ENCODE data around the gene B4GALNT4.
A peak's percentile ranks its signal among the peaks of the same experiment; 100 is the strongest.
"Not testable (repeated sequence)": the region's sequence is repeated elsewhere in the genome, so short reads cannot be mapped to it uniquely, and the experiment has no call there.

B4GALNT4 gene, protein sequence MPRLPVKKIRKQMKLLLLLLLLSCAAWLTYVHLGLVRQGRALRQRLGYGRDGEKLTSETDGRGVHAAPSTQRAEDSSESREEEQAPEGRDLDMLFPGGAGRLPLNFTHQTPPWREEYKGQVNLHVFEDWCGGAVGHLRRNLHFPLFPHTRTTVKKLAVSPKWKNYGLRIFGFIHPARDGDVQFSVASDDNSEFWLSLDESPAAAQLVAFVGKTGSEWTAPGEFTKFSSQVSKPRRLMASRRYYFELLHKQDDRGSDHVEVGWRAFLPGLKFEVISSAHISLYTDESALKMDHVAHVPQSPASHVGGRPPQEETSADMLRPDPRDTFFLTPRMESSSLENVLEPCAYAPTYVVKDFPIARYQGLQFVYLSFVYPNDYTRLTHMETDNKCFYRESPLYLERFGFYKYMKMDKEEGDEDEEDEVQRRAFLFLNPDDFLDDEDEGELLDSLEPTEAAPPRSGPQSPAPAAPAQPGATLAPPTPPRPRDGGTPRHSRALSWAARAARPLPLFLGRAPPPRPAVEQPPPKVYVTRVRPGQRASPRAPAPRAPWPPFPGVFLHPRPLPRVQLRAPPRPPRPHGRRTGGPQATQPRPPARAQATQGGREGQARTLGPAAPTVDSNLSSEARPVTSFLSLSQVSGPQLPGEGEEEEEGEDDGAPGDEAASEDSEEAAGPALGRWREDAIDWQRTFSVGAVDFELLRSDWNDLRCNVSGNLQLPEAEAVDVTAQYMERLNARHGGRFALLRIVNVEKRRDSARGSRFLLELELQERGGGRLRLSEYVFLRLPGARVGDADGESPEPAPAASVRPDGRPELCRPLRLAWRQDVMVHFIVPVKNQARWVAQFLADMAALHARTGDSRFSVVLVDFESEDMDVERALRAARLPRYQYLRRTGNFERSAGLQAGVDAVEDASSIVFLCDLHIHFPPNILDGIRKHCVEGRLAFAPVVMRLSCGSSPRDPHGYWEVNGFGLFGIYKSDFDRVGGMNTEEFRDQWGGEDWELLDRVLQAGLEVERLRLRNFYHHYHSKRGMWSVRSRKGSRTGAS

GRCh38 chr11:369336-370018, at the start of gene B4GALNT4:
Gene B4GALNT4, plus strand, starts transcription at chr11:369499. Its CDS starts 305 bp downstream, at chr11:369804.
- DNase-seq, result no peak

GRCh38 chr11:319888-320273, 49.4 kb upstream of the B4GALNT4 start:
- DNase-seq, result not testable (repeated sequence)

DNA sequence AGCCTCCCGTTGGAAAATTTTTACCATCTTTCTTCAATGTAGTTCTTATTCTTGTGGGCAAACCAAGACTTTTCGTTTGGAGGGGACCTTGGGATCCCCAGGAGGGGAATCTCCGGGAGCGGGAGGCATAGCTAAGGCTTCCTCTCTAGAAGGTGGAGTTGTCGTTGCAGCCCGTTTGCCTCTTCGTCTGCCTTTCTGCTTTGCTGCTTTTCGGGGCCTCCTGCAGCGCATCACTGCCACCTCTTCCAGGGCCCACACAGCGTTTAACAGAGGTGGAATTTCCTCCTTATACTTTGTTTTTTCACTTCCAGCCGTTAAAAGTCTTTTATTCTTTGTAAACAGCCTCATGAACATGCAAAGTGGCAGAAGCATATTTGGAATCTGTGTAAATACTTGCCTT, 45.1 kb upstream of the B4GALNT4 start:
- no peak for DNase-seq

GRCh38 chr11:324593-325517, 44.4 kb upstream of the B4GALNT4 start:
- peak; percentile 18 for DNase-seq

GRCh38 chr11:325796-326591, 43.3 kb upstream of the B4GALNT4 start:
- DNase-seq, result no peak

DNA sequence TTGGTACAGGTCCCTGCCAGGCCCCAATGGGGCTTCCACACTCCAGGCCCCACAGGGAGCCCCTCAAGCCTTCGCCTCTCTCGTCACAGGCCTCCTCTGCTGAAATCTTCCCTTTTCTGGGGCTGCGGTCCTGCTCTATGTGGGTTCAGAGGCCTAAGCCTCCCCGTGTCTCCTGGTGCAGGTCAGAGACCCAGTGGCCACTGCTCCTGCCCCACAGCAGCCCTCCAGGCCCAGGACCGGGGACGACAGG, 42.8 kb upstream of the B4GALNT4 start:
- no peak for DNase-seq

DNA sequence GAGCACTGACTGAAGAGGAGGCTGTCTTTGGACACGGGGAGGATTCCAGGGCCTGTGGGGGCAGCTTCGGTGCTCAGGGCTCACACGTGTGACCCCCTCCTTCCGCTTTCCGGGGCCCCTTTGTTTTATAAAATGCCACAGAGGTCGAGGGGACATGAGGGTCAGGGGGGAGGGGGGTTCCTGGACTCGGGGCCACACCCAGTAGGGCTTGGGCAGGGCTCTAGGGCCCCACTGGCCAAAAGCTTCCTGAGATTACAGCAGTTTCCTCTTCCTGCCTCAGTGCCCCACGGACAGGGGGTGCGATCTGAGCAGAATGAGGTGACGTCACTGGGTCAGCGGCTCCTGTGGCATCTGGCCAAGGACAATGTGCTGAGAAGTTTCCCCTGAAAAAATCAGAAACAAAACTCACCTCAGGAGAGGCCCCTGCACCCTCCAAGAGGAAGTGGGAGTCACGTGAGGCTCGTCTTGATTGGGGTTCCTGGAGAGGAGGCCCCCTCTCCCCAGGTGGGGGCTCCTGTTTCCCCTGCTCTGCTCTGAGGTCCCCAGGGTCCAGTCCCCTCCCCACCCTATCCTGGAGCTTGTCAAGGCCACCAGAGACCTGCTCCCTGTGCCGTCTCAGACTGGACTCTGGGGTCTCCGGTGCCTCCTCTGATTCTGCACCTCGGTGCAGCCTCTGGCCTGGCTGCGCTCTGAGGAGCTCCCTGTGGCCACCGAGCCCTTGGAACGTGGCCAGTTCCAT, 42.3 kb upstream of the B4GALNT4 start:
- DNase-seq, result no peak

GRCh38 chr11:327581-327923, 41.7 kb upstream of the B4GALNT4 start:
- DNase-seq, result no peak

DNA sequence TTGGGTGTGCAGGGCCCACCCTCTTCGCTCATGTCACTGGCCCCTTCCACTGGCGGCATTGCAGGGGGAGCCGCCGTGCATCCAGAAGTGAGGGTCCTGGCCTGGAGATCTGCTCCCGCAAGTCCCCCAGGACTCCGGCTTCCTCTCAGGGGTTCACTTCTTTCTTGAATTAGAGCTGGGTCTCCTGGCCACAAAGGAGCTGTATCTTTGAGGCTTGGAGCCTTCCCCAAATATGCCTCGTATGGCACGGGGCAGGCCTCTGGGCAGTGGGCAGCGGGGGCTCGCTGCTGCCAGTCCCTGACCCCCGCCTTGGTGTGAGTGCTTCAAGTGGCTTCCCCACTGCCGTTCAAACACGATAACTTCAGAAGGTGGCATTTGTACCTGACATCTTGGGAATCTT, 41.3 kb upstream of the B4GALNT4 start:
- no peak for DNase-seq

- DNase-seq, result not testable (repeated sequence)
Measured at GRCh38 chr11:328516-329100, 40.7 kb upstream of the B4GALNT4 start.

DNA sequence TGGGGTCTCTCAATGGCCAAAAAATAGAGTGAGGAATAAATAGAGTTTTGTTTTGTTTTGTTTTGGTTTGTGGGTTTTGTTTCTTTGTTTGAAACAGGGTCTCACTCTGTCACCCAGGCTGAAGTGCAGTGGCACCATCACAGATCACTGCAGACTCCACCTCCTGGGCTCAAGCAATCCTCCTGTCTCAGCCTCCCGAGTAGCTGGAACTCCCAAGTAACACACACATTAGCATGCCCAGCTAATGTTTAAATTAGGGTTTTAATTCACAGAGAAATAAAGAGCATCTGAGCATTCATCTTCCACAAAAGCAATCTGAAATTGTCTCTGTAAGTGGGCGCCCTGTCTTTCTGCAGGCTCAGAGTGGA, 39.4 kb upstream of the B4GALNT4 start:
- DNase-seq, result no peak

DNA sequence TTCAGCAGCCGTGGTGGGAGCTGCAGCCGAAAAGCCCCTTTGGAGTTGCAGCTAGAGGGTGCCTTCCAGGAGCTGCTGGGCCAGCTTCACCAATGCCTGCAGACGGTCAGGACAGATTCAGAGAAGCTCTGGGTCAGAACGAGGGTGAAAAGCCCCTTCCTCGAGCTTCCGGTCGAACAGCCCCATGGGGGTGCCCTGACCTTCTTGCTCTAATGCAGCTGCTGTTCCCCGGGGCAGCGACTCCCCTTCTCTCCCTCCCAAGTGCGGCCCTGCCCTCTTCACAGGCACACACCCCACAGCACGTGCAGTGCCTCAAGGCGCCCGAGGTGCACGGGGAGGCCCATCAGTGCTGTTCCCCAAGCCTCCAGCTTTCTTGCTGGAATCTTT, 39.0 kb upstream of the B4GALNT4 start:
- DNase-seq, result no peak

DNA sequence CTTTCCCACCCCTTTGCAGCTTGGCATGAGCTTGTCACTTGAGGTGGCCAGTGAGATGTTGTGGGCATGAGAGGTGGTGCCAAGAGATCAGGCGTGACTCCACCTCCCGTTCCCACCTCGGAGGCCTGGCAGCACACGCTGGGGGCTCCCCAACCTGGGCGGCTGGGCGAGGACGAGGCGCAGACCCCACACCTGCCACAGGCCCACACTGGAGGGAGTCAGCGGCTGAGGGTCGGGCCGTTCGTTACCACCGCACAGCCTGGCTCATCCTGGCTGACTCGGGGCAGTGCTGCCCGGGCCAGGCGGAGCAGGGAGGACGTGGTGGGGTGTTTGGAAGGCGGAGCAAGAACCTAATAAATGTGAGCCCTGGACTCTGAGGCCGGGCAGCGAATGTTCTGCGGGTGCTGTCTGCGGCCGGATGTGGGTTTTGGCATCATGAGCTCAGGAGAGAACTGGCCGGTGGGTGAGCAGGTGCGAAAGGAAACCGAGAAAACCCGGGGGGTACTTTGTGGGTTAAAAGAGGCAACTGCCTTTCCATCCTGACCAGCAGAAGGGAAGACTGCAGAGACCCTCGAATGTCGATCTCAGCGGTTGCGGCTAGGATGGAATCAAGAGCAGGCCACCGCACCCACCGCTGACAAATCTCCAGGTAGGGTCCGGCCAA, 38.5 kb upstream of the B4GALNT4 start:
- DNase-seq, result no peak

GRCh38 chr11:331358-332060, 37.8 kb upstream of the B4GALNT4 start:
- DNase-seq, result no peak

DNA sequence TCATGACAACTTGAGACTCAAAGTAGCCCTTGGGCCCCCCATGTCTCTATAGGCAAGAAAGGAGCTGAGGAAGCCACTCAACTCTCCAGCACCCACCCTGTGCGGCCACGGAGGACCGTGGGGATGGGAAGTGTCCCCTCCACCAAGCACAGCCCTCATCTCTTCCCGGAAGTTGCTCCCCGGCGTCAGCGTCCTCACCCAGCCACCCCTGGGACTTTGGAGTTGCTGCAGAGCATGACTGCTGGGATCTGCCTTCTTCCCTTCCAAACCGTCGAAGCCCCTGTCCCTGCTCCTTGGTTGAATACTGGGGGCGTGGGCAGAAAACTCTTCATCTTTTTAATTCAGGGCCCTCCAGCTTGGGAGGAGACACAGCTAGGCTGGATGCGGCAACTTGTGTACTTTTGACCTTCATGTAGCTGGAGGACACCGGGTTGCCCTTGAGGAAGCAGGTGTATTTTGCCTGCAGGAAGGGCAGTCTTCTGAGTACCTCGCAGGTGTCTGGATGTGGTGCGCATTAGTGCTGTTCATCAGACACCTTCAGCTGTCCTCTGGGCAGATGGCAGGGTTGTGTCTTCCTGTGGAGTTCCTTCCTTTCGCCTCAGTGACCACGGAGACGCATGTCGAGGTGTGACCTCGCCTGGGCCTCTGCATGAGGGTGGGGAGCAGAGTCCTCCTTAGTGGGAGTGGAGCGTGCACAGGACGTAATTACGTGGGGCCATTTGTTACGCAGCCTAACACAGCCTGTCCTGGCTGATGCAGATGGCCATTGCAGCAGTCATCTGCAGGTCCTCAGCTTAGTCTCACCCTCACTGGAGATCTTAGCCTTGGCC, 36.4 kb upstream of the B4GALNT4 start:
- DNase-seq, result no peak

DNA sequence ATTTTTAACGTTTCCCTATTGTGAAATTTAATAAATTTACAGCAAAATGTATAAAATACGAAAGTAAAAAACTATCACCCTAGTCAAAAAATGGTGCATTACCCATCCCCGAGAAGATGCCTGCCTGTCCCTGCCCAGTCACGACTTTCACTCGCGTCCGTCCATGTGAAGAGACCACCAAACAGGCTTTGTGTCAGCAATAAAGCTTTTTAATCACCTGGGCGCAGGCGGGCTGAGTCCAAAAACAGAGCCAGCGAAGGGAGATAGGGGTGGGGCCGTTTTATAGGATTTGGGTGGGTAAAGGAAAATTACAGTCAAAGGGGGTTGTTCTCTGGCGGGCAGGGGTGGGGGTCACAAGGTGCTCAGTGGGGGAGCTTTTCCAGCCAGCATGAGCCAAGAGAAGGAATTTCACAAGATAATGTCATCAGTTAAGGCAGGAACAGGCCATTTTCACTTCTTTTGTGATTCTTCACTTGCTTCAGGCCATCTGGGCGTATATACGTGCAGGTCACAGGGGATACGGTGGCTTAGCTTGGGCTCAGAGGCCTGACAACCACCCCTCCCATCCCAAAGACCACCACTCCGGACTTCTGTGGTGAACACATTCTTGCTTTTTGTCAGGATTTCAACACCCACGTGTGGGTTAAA, 35.6 kb upstream of the B4GALNT4 start:
- not testable (repeated sequence) for DNase-seq

DNA sequence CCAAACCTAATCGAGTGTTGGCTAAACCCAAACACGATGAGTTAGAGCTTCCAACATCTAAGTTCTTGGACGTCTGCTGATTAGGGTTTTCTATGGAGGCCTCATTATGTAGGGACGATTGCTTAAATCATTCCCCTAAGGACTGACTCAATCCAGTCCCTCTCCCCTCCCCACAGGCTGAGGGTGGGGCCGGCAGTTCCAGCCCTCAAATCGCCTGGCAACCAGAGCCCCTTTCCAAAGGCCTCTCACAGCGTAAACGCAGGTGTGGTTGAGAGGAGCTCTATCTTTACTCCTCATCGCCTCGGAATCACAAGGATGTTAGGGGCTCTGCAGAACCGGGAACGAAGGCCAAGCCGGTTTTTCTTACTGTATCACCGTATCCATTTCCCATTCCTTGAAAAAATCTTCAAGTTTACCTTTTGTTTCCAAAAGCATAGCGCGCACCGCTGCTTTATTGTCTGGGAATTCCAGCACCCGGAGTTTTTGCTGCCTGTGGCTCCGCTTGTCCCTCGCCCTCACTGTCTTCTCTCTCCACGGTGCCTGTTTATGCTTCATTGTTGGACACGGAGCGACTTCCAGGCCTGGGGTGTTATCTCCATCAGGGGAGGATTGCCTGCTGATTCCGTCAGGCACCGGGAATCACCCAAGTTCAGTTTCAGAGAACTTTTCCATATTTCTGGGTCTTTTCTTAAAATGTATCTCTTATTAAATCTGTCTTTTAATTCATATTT, 34.9 kb upstream of the B4GALNT4 start:
- peak; percentile 68 for DNase-seq
